Thyroid gland (tissue), 4 donors: ENCODE data around the gene ACAA2. TPM values are rescaled to one million over a fixed set of nuclear protein-coding genes. Genes with fewer than 3 reads are reported as not detected.
"Not testable (repeated sequence)": the region's sequence is repeated elsewhere in the genome, so short reads cannot be mapped to it uniquely, and the experiment has no call there.

Experiments used
- DNase-seq, 2 donors: peaks; one replicate each; pipeline ENCODE4 v3.0.0-alpha.2; 2019
- H3K27ac ChIP-seq, 3 donors: fragments of 200-600 bp; sonication (generic); 1 replicate in 2 of 3; 2 replicates in 1 of 3; pipeline ENCODE4 v1.5.1; 2016 to 2019; ENCODE audit warnings: mild to moderate bottlenecking in 1 of 3, moderate library complexity in 1 of 3
- H3K27me3 ChIP-seq: fragments of 200-600 bp; sonication (generic); one replicate; pipeline ENCODE4 v1.5.1; 2019
- H3K36me3 ChIP-seq, 2 donors: fragments of 200-600 bp; sonication (generic); one replicate each; pipeline ENCODE4 v1.5.1; 2016 to 2019
- H3K4me1 ChIP-seq, 2 donors: fragments of 200-600 bp; sonication (generic); one replicate each; pipeline ENCODE4 v1.5.1; 2017 to 2019
- H3K4me3 ChIP-seq, 3 donors: fragments of 200-600 bp; sonication (generic); replicated peaks in 1 of 3; 1 replicate in 2 of 3; 2 replicates in 1 of 3; pipeline ENCODE4 v1.5.1; 2016; ENCODE audit warnings: mild to moderate bottlenecking in 1 of 3
- H3K9me3 ChIP-seq: fragments of 200-600 bp; sonication (generic); one replicate; pipeline ENCODE4 v1.5.1; 2017
- CTCF ChIP-seq, 6 experiments: fragments of 200-600 bp in 3 of 6; fragments of 450-650 bp in 3 of 6; sonication (generic) in 3 of 6; IDR thresholded peaks; one replicate each; pipeline ENCODE4 v1.5.1; 2016 to 2019; ENCODE audit warnings: antibody characterized with exemption in 6 of 6, mild to moderate bottlenecking in 2 of 6, inconsistent platforms in 1 of 6, moderate library complexity in 1 of 6
- POLR2A ChIP-seq, 2 donors: fragments of 450-650 bp; IDR thresholded peaks; one replicate each; pipeline ENCODE4 v1.6.1; 2017; ENCODE audit warnings: antibody characterized with exemption in 2 of 2, mild to moderate bottlenecking in 2 of 2, moderate library complexity in 1 of 2
- WGBS, 2 donors: methylation state at CpG; one replicate each; pipeline ENCODE4 v1.1.5; 2017; 5-methylcytosine and 5-hydroxymethylcytosine counted together
- intact Hi-C: fragments of 100-400 bp; cut with DNase I; formaldehyde crosslinking; loops from one replicate; pipeline ENCODE4 v1.15.1; 2023
- total RNA-seq, 4 donors: library from RNA; depleted of rRNA; stranded (reverse); fragments of >200 nt; gene quantifications; one replicate each; pipeline ENCODE4 v1.2.3, GENCODE V29; 2016

Gene ACAA2
- total RNA-seq, 4 donors from 2014 or later = 50.8 to 157 (median 108) TPM

GRCh38 chr18:49798001-49798400, 15.3 kb downstream of the ACAA2 start:
- H3K36me3 ChIP-seq = peaks cover 5 to 7% of the 10 kb centered on the region in 2 donors
- 97 to 98% methylated on average over 4 of the region's 4 CpGs for WGBS, 2 donors
- intact Hi-C loops = no loop called here

GRCh38 chr18:49795612-49796552, 17.5 kb downstream of the ACAA2 start:
- Histone ChIP-seq H3K27ac (no peak overlapping the region), H3K4me3 (no peak overlapping the region), H3K9me3 (no peaks in the 10 kb centered on the region), H3K4me1 (peaks cover 0 to 5% of the 10 kb centered on the region in 2 donors), H3K27me3 (no peaks in the 10 kb centered on the region), H3K36me3 (peaks cover 24 to 28% of the 10 kb centered on the region in 2 donors)
- no peak for DNase-seq
- intact Hi-C loops = no loop called here
- WGBS, 2 donors = 96% methylated on average over 7 of the region's 7 CpGs
- no peak for TF ChIP-seq POLR2A (IDR thresholded peaks at IDR 0.05)
- no peak for TF ChIP-seq CTCF (IDR thresholded peaks at IDR 0.05)

More at GRCh38 chr18:49798001-49798400, 15.3 kb downstream of the ACAA2 start:
- H3K4me3 ChIP-seq = no peak overlapping the region
- no peaks in the 10 kb centered on the region for H3K9me3 ChIP-seq
- TF ChIP-seq CTCF (IDR thresholded peaks at IDR 0.05) (no peak), POLR2A (IDR thresholded peaks at IDR 0.05) (no peak)
- no peak overlapping the region for H3K27ac ChIP-seq
- DNase-seq = no peak
- peaks cover 0 to 8% of the 10 kb centered on the region in 2 donors for H3K4me1 ChIP-seq
- no peaks in the 10 kb centered on the region for H3K27me3 ChIP-seq

GRCh38 chr18:49794743-49795142, 18.6 kb downstream of the ACAA2 start:
- Histone ChIP-seq H3K27me3 (no peaks in the 10 kb centered on the region), H3K4me1 (peaks cover 0 to 3% of the 10 kb centered on the region in 2 donors), H3K9me3 (no peaks in the 10 kb centered on the region), H3K4me3 (no peak overlapping the region), H3K27ac (no peak overlapping the region), H3K36me3 (peaks cover 32 to 37% of the 10 kb centered on the region in 2 donors)
- WGBS, 2 donors = 94 to 96% methylated on average over 3 of the region's 3 CpGs
- no peak for DNase-seq
- intact Hi-C loops = no loop called here
- TF ChIP-seq CTCF (IDR thresholded peaks at IDR 0.05) (no peak), POLR2A (IDR thresholded peaks at IDR 0.05) (no peak)

GRCh38 chr18:49789560-49790134, 23.7 kb downstream of the ACAA2 start:
- WGBS, 2 donors = 91% methylated on average over 8 of the region's 8 CpGs
- not testable (repeated sequence) for H3K9me3 ChIP-seq, H3K4me3 ChIP-seq, H3K27me3 ChIP-seq, DNase-seq, H3K27ac ChIP-seq, H3K4me1 ChIP-seq
- intact Hi-C loops = loop anchor here (10.0 kb wide), 2 partner anchors 65 to 275 kb away; no protein-coding TSS in a partner anchor
- peaks cover 32 to 46% of the 10 kb centered on the region in 2 donors for H3K36me3 ChIP-seq

- H3K4me1 ChIP-seq = peaks cover 5 to 10% of the 10 kb centered on the region in 2 donors
- no peak overlapping the region for H3K27ac ChIP-seq
- 68 to 82% methylated on average over 5 of the region's 5 CpGs for WGBS, 2 donors
- H3K27me3 ChIP-seq = no peaks in the 10 kb centered on the region
- DNase-seq = no peak
- intact Hi-C loops = loop anchor here (10.0 kb wide), 2 partner anchors 66 to 274 kb away; no protein-coding TSS in a partner anchor
- no peaks in the 10 kb centered on the region for H3K9me3 ChIP-seq
- no peak overlapping the region for H3K4me3 ChIP-seq
- no peak for TF ChIP-seq CTCF (IDR thresholded peaks at IDR 0.05)
- H3K36me3 ChIP-seq = peaks cover 34 to 44% of the 10 kb centered on the region in 2 donors
Observed at GRCh38 chr18:49788327-49788898, 24.9 kb downstream of the ACAA2 start.
